ENCODE results near the gene PIK3CD.

Gene PIK3CD

DNA sequence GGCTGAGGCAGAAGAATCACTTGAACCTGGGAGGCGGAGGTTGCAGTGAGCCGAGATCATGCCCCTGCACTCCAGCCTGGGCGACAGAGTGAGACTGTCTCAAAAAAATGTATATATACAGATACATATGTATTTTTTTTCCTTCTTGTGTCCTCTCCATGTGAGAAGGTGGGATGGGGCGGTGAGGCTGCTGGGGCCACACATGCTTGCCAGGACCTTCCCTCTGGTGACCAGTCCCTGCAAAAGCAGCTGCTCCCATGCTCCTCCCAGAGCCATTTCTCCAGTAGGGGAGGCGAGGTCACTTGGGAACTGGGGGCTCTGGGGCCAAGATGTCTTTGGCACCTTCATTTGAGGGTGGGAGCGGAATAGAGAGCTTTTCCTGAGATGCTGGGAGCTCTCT, 74.9 kb downstream of the PIK3CD start:
- in situ Hi-C loops (cut with MboI; ENCODE audit: low pct_unique_long_range_greater_than_20kb, low sequenced_read_pairs, unreplicated experiment): no loop called here
- TF ChIP-seq, protein P1, sequence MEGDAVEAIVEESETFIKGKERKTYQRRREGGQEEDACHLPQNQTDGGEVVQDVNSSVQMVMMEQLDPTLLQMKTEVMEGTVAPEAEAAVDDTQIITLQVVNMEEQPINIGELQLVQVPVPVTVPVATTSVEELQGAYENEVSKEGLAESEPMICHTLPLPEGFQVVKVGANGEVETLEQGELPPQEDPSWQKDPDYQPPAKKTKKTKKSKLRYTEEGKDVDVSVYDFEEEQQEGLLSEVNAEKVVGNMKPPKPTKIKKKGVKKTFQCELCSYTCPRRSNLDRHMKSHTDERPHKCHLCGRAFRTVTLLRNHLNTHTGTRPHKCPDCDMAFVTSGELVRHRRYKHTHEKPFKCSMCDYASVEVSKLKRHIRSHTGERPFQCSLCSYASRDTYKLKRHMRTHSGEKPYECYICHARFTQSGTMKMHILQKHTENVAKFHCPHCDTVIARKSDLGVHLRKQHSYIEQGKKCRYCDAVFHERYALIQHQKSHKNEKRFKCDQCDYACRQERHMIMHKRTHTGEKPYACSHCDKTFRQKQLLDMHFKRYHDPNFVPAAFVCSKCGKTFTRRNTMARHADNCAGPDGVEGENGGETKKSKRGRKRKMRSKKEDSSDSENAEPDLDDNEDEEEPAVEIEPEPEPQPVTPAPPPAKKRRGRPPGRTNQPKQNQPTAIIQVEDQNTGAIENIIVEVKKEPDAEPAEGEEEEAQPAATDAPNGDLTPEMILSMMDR (IDR thresholded peaks at IDR 0.05; ENCODE audit: extremely low read depth, insufficient read depth, missing control alignments): no peak
- no peak for DNase-seq (ENCODE audit: low spot score)

DNA sequence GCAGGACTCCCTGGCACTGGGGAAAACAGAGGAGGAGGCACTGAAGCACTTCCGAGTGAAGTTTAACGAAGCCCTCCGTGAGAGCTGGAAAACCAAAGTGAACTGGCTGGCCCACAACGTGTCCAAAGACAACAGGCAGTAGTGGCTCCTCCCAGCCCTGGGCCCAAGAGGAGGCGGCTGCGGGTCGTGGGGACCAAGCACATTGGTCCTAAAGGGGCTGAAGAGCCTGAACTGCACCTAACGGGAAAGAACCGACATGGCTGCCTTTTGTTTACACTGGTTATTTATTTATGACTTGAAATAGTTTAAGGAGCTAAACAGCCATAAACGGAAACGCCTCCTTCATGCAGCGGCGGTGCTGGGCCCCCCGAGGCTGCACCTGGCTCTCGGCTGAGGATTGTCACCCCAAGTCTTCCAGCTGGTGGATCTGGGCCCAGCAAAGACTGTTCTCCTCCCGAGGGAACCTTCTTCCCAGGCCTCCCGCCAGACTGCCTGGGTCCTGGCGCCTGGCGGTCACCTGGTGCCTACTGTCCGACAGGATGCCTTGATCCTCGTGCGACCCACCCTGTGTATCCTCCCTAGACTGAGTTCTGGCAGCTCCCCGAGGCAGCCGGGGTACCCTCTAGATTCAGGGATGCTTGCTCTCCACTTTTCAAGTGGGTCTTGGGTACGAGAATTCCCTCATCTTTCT, 75.5 kb downstream of the PIK3CD start:
- DNase-seq (ENCODE audit: low spot score): no peak
- TF ChIP-seq, protein P1 (IDR thresholded peaks at IDR 0.05; ENCODE audit: extremely low read depth, insufficient read depth, missing control alignments): no peak
- in situ Hi-C loops (cut with MboI; ENCODE audit: low pct_unique_long_range_greater_than_20kb, low sequenced_read_pairs, unreplicated experiment): no loop called here

DNA sequence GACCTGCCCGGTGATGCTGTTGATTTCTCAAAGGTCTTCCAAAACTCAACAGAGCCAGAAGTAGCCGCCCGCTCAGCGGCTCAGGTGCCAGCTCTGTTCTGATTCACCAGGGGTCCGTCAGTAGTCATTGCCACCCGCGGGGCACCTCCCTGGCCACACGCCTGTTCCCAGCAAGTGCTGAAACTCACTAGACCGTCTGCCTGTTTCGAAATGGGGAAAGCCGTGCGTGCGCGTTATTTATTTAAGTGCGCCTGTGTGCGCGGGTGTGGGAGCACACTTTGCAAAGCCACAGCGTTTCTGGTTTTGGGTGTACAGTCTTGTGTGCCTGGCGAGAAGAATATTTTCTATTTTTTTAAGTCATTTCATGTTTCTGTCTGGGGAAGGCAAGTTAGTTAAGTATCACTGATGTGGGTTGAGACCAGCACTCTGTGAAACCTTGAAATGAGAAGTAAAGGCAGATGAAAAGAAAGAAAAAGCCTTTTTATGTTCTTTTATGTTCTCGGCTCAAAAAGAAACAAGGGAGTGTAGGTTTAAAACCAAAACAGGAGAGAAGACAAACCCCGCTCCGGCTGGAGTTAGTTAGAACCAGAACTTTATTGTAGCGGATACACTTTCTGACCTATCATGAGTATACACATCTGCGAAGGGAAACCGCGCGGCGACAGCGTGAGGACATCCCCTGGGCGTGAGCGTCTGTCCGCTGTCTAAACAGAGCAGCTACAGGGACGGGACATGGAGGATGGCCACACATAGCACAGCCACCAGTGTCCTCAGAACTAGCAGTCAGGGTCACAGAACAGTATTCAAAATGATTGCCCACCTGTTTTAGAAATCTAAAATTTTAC, 77.1 kb downstream of the PIK3CD start:
- no peak for DNase-seq (ENCODE audit: low spot score)
- in situ Hi-C loops (cut with MboI; ENCODE audit: low pct_unique_long_range_greater_than_20kb, low sequenced_read_pairs, unreplicated experiment): no loop called here

DNA sequence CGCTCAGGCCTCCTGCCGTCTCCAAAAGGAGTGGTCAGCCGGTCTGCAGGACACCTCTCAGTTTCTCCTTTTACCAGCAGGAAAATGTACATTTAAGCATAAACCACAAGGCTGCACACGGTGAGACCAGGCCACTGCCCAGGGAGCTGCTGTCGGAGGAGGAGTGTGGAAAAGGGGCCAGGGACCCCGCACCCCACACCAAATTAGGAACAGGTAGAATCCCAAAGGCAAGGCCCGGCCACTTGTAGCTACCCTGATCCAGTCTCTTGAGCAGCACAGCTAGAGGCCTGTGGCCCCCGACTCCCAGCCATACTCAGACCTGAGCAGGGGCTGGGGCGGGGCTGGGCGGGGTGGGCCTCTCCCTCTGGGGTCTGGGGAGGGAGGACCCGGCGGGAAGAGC, 78.0 kb downstream of the PIK3CD start:
- in situ Hi-C loops (cut with MboI; ENCODE audit: low pct_unique_long_range_greater_than_20kb, low sequenced_read_pairs, unreplicated experiment): no loop called here
- TF ChIP-seq, protein P1 (IDR thresholded peaks at IDR 0.05; ENCODE audit: extremely low read depth, insufficient read depth, missing control alignments): no peak
- DNase-seq (ENCODE audit: low spot score): no peak

More for the DNA sequence above, 77.1 kb downstream of the PIK3CD start:
- TF ChIP-seq, protein P1 (IDR thresholded peaks at IDR 0.05; ENCODE audit: extremely low read depth, insufficient read depth, missing control alignments): no peak

DNA sequence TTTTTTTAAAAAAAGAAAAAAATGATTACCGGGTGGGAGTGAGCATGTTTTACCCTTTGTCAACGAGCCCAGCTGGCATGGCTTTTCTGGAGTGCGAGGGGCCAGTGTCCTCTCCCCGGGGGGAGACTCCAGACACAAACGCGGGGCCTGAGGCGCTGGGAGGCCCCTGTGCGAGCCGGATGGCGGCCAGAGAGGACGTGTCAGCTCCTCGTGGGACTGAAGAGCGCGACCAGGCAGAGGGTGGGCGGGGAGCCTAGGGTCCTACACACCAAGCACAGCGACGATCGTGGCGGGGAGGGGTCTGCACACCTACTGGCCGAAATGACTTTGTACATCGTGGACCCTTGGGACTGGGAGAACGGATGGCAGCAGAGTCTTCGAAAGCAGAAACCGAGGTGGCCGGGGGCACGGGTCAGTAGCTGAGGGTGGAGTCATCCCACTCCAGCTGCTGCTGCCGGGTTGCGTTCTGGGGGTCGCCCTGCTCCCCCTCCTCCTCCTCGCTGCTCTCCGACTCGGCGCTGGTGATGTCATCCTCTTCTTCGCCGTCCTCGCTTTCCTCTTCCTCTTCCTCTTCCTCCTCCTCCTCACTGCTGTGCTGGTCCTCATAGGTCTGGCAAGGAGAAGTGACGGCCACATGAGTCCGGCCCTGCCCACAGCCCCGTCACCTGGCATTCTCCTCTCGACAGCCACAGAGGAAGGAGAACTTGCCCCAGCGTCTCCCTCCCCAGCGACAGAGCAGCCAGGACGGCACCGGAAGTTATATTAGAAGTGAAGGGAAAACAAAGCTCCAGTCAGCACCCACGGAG, 78.8 kb downstream of the PIK3CD start:
- TF ChIP-seq, protein P1 (IDR thresholded peaks at IDR 0.05; ENCODE audit: extremely low read depth, insufficient read depth, missing control alignments): no peak
- no peak for DNase-seq (ENCODE audit: low spot score)
- in situ Hi-C loops (cut with MboI; ENCODE audit: low pct_unique_long_range_greater_than_20kb, low sequenced_read_pairs, unreplicated experiment): no loop called here

DNA sequence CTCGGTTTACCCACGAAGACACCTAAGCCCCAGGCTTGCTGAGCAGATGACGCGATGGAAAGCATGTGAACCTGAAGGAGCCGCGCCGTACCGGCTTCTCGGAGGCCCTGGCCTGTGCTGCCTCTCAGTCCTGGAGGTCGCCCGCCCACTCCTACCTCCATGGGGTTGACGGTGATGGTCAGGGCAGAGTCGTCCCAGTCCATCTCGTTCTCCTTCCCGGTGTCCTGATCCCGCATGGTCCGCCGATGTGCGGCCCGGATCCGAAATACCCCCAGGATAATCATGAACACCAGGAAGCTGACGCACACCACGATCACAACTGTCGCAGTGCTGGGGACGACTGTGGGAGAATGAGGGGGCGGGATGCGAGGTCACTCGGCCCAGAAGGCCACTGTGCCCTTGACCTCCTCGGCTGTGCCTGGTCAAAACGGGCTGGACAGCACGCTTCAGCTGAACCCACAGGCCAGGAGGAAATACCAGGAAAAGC, 79.6 kb downstream of the PIK3CD start:
- in situ Hi-C loops (cut with MboI; ENCODE audit: low pct_unique_long_range_greater_than_20kb, low sequenced_read_pairs, unreplicated experiment): no loop called here
- DNase-seq (ENCODE audit: low spot score): no peak
- TF ChIP-seq, protein P1 (IDR thresholded peaks at IDR 0.05; ENCODE audit: extremely low read depth, insufficient read depth, missing control alignments): no peak

All from GM13977 (cell line).